ENCODE data around the gene SLC25A21. TPM values are rescaled to one million over a fixed set of nuclear protein-coding genes. Genes with fewer than 3 reads are reported as not detected.

Gene SLC25A21
- total RNA-seq, 1 experiment from 2014 or later = 1.4 TPM

- Mint-ChIP-seq H3K36me3 (ENCODE audit: insufficient read depth, unreplicated experiment) (no peaks in the 10 kb centered on the region), H3K4me3 (ENCODE audit: unreplicated experiment) (no peak overlapping the region), H3K9me3 (ENCODE audit: unreplicated experiment) (no peaks in the 10 kb centered on the region), H3K27me3 (ENCODE audit: insufficient read depth, unreplicated experiment) (no peaks in the 10 kb centered on the region), H3K4me1 (ENCODE audit: insufficient read depth, unreplicated experiment) (peaks cover 25% of the 10 kb centered on the region), H3K27ac (ENCODE audit: low read depth, unreplicated experiment) (peak overlapping the region; percentile 76)
- ChIA-PET POLR2A (interaction anchor here (1.0 to 2.3 kb wide), 2 partner anchors 18 to 73 kb away, joined by 4 to 5 read pairs; partner anchors contain the start of gene MIPOL1), CTCF (interaction anchor here (0.6 to 1.3 kb wide), 4 partner anchors 10 to 568 kb away, joined by 3 to 6 read pairs (median 4); no protein-coding TSS in a partner anchor)
- DNase-seq (ENCODE audit: unreplicated experiment) = peak; percentile 20
- no peak for TF ChIP-seq CTCF (IDR thresholded peaks at IDR 0.05; ENCODE audit: unreplicated experiment)
- BruUV-seq (replicated peaks) = no TSS peak
- intact Hi-C loops (cut with micrococcal nuclease) = no loop called here
Measured at GRCh38 chr14:37124614-37125013, 47.8 kb downstream of the SLC25A21 start.

DNA sequence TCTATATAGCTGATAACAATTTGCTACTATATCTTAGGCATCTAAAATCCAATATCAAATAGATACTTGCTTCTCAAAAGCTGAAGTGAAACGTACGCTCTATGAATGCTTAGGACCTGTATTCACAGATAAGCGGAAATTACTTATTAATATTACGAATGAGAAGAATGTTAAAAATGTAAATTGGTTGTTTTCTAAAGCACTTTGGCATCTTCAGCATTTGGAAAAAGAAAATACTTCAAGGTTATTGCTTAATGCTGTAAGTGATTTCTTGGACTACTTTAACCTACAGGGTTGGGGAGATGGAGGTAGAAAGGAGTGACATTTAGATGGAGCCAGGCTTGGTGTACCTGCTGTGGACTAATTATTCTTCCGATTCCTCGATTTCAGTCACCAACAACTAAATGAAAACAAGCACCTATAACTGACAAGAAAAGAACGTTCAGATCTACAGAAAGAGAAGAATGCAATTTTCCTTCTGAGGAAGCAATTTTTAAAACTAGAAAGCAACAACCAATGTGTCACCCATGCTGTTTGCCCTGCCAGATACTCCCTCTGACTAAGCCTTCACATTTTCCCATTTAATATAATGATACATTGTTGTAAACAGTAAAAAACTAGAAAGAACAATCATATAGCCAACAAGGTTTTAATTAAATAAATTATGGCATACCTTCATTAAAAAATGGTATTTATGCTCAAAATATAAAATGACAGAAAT is 49.3 kb downstream of the SLC25A21 start:
- H3K4me3 Mint-ChIP-seq (ENCODE audit: unreplicated experiment) = no peak overlapping the region
- H3K4me1 Mint-ChIP-seq (ENCODE audit: insufficient read depth, unreplicated experiment) = peaks cover 25% of the 10 kb centered on the region
- peak overlapping the region; percentile 94 for H3K27ac Mint-ChIP-seq (ENCODE audit: low read depth, unreplicated experiment)
- ChIA-PET POLR2A (interaction anchor here (0.6 to 1.9 kb wide), 7 partner anchors 11 to 475 kb away, joined by 3 to 7 read pairs (median 4); partner anchors contain the start of gene PAX9), CTCF (interaction anchor here (0.5 to 1.1 kb wide), 6 partner anchors 10 to 1552 kb away, joined by 3 to 4 read pairs (median 4); no protein-coding TSS in a partner anchor)
- no peaks in the 10 kb centered on the region for H3K27me3 Mint-ChIP-seq (ENCODE audit: insufficient read depth, unreplicated experiment)
- no peaks in the 10 kb centered on the region for H3K36me3 Mint-ChIP-seq (ENCODE audit: insufficient read depth, unreplicated experiment)
- no peak for TF ChIP-seq CTCF (IDR thresholded peaks at IDR 0.05; ENCODE audit: unreplicated experiment)
- no peak for DNase-seq (ENCODE audit: unreplicated experiment)
- no TSS peak for BruUV-seq (replicated peaks)
- intact Hi-C loops (cut with micrococcal nuclease) = no loop called here
- no peaks in the 10 kb centered on the region for H3K9me3 Mint-ChIP-seq (ENCODE audit: unreplicated experiment)

DNA sequence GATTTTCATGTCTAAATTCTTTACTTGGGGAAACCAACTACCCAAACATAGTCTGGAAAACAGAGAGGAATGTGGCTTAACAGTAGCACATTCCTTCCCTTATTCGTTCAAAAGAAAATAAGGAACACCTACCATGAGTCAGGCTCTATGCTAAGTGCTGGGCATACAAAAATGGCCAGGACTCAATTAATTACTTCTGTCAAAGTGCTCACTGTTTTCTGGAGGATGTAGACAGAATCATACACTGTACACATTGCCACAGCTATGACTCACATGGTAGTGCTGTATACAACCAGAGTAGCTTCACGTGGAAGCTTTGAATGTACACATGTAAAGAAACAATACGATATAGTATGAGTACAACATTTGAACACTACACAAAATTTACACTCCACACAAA is 50.1 kb downstream of the SLC25A21 start:
- intact Hi-C loops (cut with micrococcal nuclease) = no loop called here
- ChIA-PET POLR2A (interaction anchor here (0.7 to 1.9 kb wide), 5 partner anchors 20 to 474 kb away, joined by 3 to 7 read pairs (median 4); partner anchors contain the start of gene PAX9), CTCF (interaction anchor here (0.5 to 1.1 kb wide), 3 partner anchors 18 to 534 kb away, joined by 3 to 4 read pairs (median 3); no protein-coding TSS in a partner anchor)
- Mint-ChIP-seq H3K36me3 (ENCODE audit: insufficient read depth, unreplicated experiment) (no peaks in the 10 kb centered on the region), H3K27me3 (ENCODE audit: insufficient read depth, unreplicated experiment) (no peaks in the 10 kb centered on the region), H3K9me3 (ENCODE audit: unreplicated experiment) (no peaks in the 10 kb centered on the region), H3K4me1 (ENCODE audit: insufficient read depth, unreplicated experiment) (peaks cover 25% of the 10 kb centered on the region), H3K4me3 (ENCODE audit: unreplicated experiment) (no peak overlapping the region), H3K27ac (ENCODE audit: low read depth, unreplicated experiment) (peak overlapping the region; percentile 94)
- DNase-seq (ENCODE audit: unreplicated experiment) = peak; percentile 90
- TF ChIP-seq CTCF (IDR thresholded peaks at IDR 0.05; ENCODE audit: unreplicated experiment) = no peak
- BruUV-seq (replicated peaks) = no TSS peak

DNA sequence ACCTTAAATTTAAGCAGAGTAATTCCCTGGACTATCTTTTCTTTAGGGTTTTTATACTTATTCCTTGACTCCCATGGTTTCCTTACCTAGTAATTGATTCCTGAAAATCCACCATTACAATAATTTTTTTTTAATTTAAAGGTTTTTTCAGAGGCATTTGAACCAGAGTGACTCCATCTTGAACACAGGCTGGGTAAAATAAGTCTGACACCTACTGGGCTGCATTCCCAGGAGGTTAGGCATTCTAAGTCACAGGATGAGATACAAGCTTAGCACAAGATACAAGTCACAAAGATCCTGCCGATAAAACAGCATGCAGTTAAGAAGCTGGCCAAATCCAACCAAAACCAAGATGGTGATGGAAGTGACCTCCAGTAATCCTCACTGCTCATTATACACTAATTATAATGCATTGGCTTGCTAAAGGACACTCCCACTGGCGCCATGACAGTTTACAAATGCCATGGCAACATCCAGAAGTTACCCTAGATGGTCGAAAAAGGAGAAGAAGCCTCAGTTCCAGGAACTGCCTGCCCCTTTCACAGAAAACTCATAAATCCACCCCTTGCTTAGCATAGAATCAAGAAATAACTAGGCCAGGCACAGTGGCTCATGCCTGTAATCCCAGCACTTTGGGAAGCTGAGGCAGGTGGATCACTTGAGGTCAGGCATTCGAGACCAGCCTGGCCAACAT is 53.6 kb downstream of the SLC25A21 start:
- DNase-seq (ENCODE audit: unreplicated experiment) = no peak
- Mint-ChIP-seq H3K4me3 (ENCODE audit: unreplicated experiment) (no peak overlapping the region), H3K27me3 (ENCODE audit: insufficient read depth, unreplicated experiment) (no peaks in the 10 kb centered on the region), H3K9me3 (ENCODE audit: unreplicated experiment) (no peaks in the 10 kb centered on the region), H3K27ac (ENCODE audit: low read depth, unreplicated experiment) (peak overlapping the region; percentile 98), H3K36me3 (ENCODE audit: insufficient read depth, unreplicated experiment) (no peaks in the 10 kb centered on the region), H3K4me1 (ENCODE audit: insufficient read depth, unreplicated experiment) (peaks cover 41% of the 10 kb centered on the region)
- TF ChIP-seq CTCF (IDR thresholded peaks at IDR 0.05; ENCODE audit: unreplicated experiment) = no peak
- CTCF ChIA-PET = interaction anchor here (0.6 to 5.6 kb wide), 18 partner anchors 10 to 1236 kb away, joined by 3 to 82 read pairs (median 4); no protein-coding TSS in a partner anchor
- no TSS peak for BruUV-seq (replicated peaks)
- intact Hi-C loops (cut with micrococcal nuclease) = loop anchor here (5.0 kb wide), 1 partner anchor 147 kb away; no protein-coding TSS in a partner anchor
- POLR2A ChIA-PET = interaction anchor here (0.6 to 3.0 kb wide), 5 partner anchors 24 to 901 kb away, joined by 3 to 29 read pairs (median 10); partner anchors contain the start of gene PAX9

Data from MCF 10A (cell line).